ENCODE results near the gene KCNK1. TPM values are rescaled to one million over a fixed set of nuclear protein-coding genes. Genes with fewer than 3 reads are reported as not detected.

Gene KCNK1
- polyA plus RNA-seq, 2 of the 4 experiments (the other 2 are of a cell fraction): 8.4 to 11.8 TPM

GRCh38 chr1:233598891-233599541 is 14.9 kb upstream of the KCNK1 start:
- 65% methylated on average over 8 of the region's 8 CpGs for WGBS (ENCODE audit: missing lambda C conversion rate)
- Histone ChIP-seq H3K27ac (no peak overlapping the region), H3K4me1 (no peaks in the 10 kb centered on the region), H3K4me3 (no peak overlapping the region), H3K9me3 (peaks cover 2% of the 10 kb centered on the region; the same call in 2 of the 3 replicates), H3K4me2 (no peak overlapping the region)
- ATAC-seq (no peak), DNase-seq (ENCODE audit: low read depth in 1 of 2, low spot score in 1 of 2) (no peak), FAIRE-seq (no peak)
- TF ChIP-seq RCOR1 (IDR thresholded peaks at IDR 0.05; ENCODE audit: low read depth, low read length): no peak
- no peak for TF ChIP-seq FOSB (CRISPR knock-in tag; IDR thresholded peaks at IDR 0.05)
- no peak for TF ChIP-seq TFCP2L1 (CRISPR knock-in tag; IDR thresholded peaks at IDR 0.05)
- TF ChIP-seq HOXB5 (CRISPR knock-in tag; IDR thresholded peaks at IDR 0.05): no peak
- no peak for TF ChIP-seq HMGXB4 (CRISPR knock-in tag; IDR thresholded peaks at IDR 0.05; ENCODE audit: borderline replicate concordance)
- no peak for TF ChIP-seq CEBPB (IDR thresholded peaks at IDR 0.05)
- no peak for TF ChIP-seq HES2 (IDR thresholded peaks at IDR 0.05)
- no peak for TF ChIP-seq ESRRA (IDR thresholded peaks at IDR 0.05; ENCODE audit: borderline replicate concordance, low read length)
- TF ChIP-seq CHD4 (IDR thresholded peaks at IDR 0.05; ENCODE audit: borderline replicate concordance): no peak
- no peak for TF ChIP-seq NFE2L2 (conservative IDR thresholded peaks at IDR 0.05; ENCODE audit: low read length)
- TF ChIP-seq E2F6 (IDR thresholded peaks at IDR 0.05; ENCODE audit: borderline replicate concordance, low read depth): no peak
- no peak for TF ChIP-seq MAX (IDR thresholded peaks at IDR 0.05)
- no peak for TF ChIP-seq PHF8 (IDR thresholded peaks at IDR 0.05; ENCODE audit: borderline replicate concordance, low read depth)
- CTCF ChIA-PET: interaction anchor here (0.6 kb wide), 1 partner anchor 154 kb away, joined by 3 read pairs; no protein-coding TSS in a partner anchor
- POLR2A ChIA-PET: no interaction called here

- TF ChIP-seq HMGXB4 (CRISPR knock-in tag; IDR thresholded peaks at IDR 0.05; ENCODE audit: borderline replicate concordance) (no peak), BCL3 (IDR thresholded peaks at IDR 0.05) (no peak), PHF8 (IDR thresholded peaks at IDR 0.05; ENCODE audit: borderline replicate concordance, low read depth) (no peak), MAZ (IDR thresholded peaks at IDR 0.05; ENCODE audit: borderline replicate concordance, low read depth, low read length) (no peak), ESRRA (IDR thresholded peaks at IDR 0.05; ENCODE audit: borderline replicate concordance, low read length) (no peak), RCOR1 (IDR thresholded peaks at IDR 0.05; ENCODE audit: low read depth, low read length) (no peak), RNF2 (IDR thresholded peaks at IDR 0.05; ENCODE audit: borderline replicate concordance, low read depth) (no peak), ELK1 (IDR thresholded peaks at IDR 0.05; ENCODE audit: low read depth, low read length) (no peak), HOXA7 (CRISPR knock-in tag; IDR thresholded peaks at IDR 0.05) (no peak), FOXS1 (CRISPR knock-in tag; IDR thresholded peaks at IDR 0.05) (no peak), HOXB13 (CRISPR knock-in tag; IDR thresholded peaks at IDR 0.05; ENCODE audit: low read depth) (no peak), GATA3 (IDR thresholded peaks at IDR 0.05; ENCODE audit: borderline replicate concordance) (no peak), KDM1A (IDR thresholded peaks at IDR 0.05; ENCODE audit: low read depth) (no peak), MYC (IDR thresholded peaks at IDR 0.05; ENCODE audit: borderline replicate concordance, low read length) (no peak)
- DNase-seq (ENCODE audit: low read depth in 1 of 2, low spot score in 1 of 2) (no peak), ATAC-seq (no peak), FAIRE-seq (no peak)
- Histone ChIP-seq H3K9me3 (peaks cover 8% of the 10 kb centered on the region; the same call in 2 of the 3 replicates), H3K4me3 (no peak overlapping the region), H3K4me1 (no peaks in the 10 kb centered on the region), H3K27ac (no peak overlapping the region), H3K4me2 (no peak overlapping the region)
- CTCF ChIA-PET: no interaction called here
- POLR2A ChIA-PET: no interaction called here
- 49% methylated on average over 5 of the region's 5 CpGs for WGBS (ENCODE audit: missing lambda C conversion rate)
Observed at GRCh38 chr1:233599542-233600073, 14.3 kb upstream of the KCNK1 start.
